DND-41 (cell line): ENCODE measurements around the gene TGFB3.

Source experiments
- EZH2 ChIP-seq: IDR thresholded peaks from 3 replicates; pipeline ENCODE4 v1.6.1; 2012; ENCODE audit warnings: borderline replicate concordance, low read depth, mild to moderate bottlenecking, moderate library complexity, low read length, inconsistent platforms; ENCODE audit not compliant: severe bottlenecking
- TF ChIP-seq, protein P1 (sequence below): IDR thresholded peaks from 2 replicates; pipeline ENCODE4 v1.5.1; 2012; ENCODE audit warnings: borderline replicate concordance, low read length, moderate library complexity, mild to moderate bottlenecking; ENCODE audit not compliant: poor library complexity, severe bottlenecking; ENCODE audit errors: extremely low read depth

DNA sequence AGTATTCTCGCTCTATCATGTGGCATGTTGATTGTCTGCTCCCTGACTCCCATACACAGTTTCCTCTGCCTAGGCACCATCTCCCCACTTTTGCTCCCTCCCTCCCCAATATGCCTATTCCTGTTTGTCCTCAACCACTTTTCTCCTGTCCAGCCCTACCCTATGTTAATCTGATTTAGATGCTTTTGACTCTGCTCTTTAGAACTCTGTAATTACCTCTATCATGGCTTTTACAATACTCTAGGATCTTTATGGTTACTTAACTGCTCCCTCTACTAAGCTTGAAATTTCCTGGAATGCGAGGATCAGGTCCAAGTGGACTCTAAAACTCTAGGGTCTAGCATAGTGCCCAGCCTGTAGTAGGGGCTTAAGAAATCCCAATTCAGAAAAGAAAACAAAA lies 68.6 kb downstream of the TGFB3 start:
- TF ChIP-seq, protein P1, sequence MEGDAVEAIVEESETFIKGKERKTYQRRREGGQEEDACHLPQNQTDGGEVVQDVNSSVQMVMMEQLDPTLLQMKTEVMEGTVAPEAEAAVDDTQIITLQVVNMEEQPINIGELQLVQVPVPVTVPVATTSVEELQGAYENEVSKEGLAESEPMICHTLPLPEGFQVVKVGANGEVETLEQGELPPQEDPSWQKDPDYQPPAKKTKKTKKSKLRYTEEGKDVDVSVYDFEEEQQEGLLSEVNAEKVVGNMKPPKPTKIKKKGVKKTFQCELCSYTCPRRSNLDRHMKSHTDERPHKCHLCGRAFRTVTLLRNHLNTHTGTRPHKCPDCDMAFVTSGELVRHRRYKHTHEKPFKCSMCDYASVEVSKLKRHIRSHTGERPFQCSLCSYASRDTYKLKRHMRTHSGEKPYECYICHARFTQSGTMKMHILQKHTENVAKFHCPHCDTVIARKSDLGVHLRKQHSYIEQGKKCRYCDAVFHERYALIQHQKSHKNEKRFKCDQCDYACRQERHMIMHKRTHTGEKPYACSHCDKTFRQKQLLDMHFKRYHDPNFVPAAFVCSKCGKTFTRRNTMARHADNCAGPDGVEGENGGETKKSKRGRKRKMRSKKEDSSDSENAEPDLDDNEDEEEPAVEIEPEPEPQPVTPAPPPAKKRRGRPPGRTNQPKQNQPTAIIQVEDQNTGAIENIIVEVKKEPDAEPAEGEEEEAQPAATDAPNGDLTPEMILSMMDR, result no peak
- TF ChIP-seq EZH2, result no peak
